Progenitor cell of endocrine pancreas (in vitro differentiated cells): ENCODE data around the gene HPS5. TPM values are rescaled to one million over a fixed set of nuclear protein-coding genes. Genes with fewer than 3 reads are reported as not detected.

Source experiments
- DNase-seq: peaks from one replicate; pipeline ENCODE4 v3.0.0; 2021; ENCODE audit warnings: low spot score; ENCODE audit not compliant: unreplicated experiment
- H3K27ac Mint-ChIP-seq: 2 replicates; pipeline ENCODE4 v1.8.0; 2021; ENCODE audit warnings: mild to moderate bottlenecking, moderate library complexity, mixed read lengths
- H3K27me3 Mint-ChIP-seq: 2 replicates; pipeline ENCODE4 v1.8.0; 2021; ENCODE audit warnings: mixed read lengths
- H3K36me3 Mint-ChIP-seq: 2 replicates; pipeline ENCODE4 v1.8.0; 2022; ENCODE audit warnings: mixed read lengths; ENCODE audit not compliant: insufficient read depth
- H3K4me1 Mint-ChIP-seq: 2 replicates; pipeline ENCODE4 v1.8.0; 2021; ENCODE audit warnings: low read depth, mixed read lengths
- H3K4me3 Mint-ChIP-seq: 2 replicates; pipeline ENCODE4 v1.8.0; 2021; ENCODE audit warnings: low read depth, mild to moderate bottlenecking, moderate library complexity, mixed read lengths
- H3K9me3 Mint-ChIP-seq: 2 replicates; pipeline ENCODE4 v1.8.0; 2021; ENCODE audit warnings: low read depth, mixed read lengths
- total RNA-seq: library from RNA; stranded (reverse); gene quantifications from 2 replicates; pipeline ENCODE4 v1.2.1, GENCODE V29; 2021
- TF ChIP-seq, protein P1 (sequence below): fragments of 200-600 bp; sonication (generic); IDR thresholded peaks from one replicate; pipeline ENCODE4 v1.5.0; 2021; ENCODE audit warnings: antibody characterized with exemption, mild to moderate bottlenecking; ENCODE audit not compliant: unreplicated experiment

HPS5 gene
- total RNA-seq, 1 donor from 2014 or later, result 17.6 TPM

DNA sequence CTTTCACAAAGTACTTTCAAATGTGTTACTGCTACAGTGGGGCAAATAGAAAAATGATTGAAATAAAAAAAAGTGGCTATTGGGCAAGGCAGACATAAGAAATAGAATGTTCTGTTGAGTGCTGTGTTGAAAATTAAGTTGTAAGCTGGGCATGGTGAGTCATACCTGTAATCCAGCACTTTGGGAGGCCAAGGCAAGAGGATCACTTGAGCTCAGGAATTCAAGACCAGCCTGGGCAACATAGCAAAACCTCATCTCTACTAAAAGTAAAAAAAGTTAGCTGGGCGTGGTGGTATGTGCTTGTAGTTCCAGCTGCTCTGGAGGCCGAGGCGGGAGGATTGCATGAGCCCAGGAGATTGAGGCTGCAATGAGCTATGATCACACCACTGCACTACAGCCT, 45.5 kb upstream of the HPS5 start:
- TF ChIP-seq, protein P1, sequence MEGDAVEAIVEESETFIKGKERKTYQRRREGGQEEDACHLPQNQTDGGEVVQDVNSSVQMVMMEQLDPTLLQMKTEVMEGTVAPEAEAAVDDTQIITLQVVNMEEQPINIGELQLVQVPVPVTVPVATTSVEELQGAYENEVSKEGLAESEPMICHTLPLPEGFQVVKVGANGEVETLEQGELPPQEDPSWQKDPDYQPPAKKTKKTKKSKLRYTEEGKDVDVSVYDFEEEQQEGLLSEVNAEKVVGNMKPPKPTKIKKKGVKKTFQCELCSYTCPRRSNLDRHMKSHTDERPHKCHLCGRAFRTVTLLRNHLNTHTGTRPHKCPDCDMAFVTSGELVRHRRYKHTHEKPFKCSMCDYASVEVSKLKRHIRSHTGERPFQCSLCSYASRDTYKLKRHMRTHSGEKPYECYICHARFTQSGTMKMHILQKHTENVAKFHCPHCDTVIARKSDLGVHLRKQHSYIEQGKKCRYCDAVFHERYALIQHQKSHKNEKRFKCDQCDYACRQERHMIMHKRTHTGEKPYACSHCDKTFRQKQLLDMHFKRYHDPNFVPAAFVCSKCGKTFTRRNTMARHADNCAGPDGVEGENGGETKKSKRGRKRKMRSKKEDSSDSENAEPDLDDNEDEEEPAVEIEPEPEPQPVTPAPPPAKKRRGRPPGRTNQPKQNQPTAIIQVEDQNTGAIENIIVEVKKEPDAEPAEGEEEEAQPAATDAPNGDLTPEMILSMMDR, result no peak
- Mint-ChIP-seq H3K27me3 (no peaks in the 10 kb centered on the region), H3K27ac (no peak overlapping the region), H3K4me3 (no peak overlapping the region), H3K4me1 (no peaks in the 10 kb centered on the region), H3K36me3 (peaks cover 11% of the 10 kb centered on the region), H3K9me3 (no peaks in the 10 kb centered on the region)
- no peak for DNase-seq

DNA sequence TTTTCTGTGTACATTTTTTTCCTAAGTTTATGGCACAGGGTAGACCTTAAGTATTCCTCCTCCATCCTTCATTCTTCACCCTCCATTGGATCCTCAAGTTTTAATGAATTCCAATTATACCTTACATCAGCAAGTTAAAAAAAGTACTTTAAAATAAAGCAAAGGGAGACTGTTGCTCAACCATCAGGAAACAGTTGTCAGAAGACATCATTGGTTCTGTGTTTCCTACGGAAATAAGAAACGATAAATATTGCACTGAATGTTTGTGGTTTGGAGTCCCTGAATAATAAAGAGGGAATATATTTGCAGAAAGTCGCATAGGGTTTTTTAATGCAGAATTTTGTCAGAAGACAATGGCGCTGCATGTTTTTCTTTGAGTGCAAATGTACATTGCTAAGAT, 44.3 kb upstream of the HPS5 start:
- Mint-ChIP-seq H3K4me1 (no peaks in the 10 kb centered on the region), H3K9me3 (no peaks in the 10 kb centered on the region), H3K27me3 (no peaks in the 10 kb centered on the region), H3K27ac (no peak overlapping the region), H3K36me3 (peaks cover 11% of the 10 kb centered on the region), H3K4me3 (no peak overlapping the region)
- TF ChIP-seq, protein P1, result no peak
- no peak for DNase-seq

DNA sequence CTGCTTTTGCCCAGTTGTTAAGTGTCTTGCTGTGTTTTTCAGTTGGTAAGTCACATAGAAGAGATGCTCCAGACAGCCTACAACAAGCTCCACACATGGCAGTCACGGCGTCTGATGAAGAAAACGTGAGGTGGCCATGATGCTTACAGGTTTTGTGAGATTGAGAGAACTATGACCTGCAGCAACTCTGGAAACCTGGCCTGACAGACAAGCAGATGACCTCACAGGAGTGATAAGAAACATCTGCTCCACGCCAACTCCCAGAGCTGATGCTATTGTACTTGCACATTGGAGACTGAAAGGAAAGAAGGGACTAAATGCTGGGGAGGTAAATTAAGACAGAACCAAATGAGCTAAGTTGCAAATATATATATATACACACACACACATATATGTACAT, 43.8 kb upstream of the HPS5 start:
- Mint-ChIP-seq H3K36me3 (peaks cover 13% of the 10 kb centered on the region), H3K4me3 (no peak overlapping the region), H3K27ac (no peak overlapping the region), H3K9me3 (no peaks in the 10 kb centered on the region), H3K27me3 (no peaks in the 10 kb centered on the region), H3K4me1 (no peaks in the 10 kb centered on the region)
- TF ChIP-seq, protein P1, result no peak
- no peak for DNase-seq

DNA sequence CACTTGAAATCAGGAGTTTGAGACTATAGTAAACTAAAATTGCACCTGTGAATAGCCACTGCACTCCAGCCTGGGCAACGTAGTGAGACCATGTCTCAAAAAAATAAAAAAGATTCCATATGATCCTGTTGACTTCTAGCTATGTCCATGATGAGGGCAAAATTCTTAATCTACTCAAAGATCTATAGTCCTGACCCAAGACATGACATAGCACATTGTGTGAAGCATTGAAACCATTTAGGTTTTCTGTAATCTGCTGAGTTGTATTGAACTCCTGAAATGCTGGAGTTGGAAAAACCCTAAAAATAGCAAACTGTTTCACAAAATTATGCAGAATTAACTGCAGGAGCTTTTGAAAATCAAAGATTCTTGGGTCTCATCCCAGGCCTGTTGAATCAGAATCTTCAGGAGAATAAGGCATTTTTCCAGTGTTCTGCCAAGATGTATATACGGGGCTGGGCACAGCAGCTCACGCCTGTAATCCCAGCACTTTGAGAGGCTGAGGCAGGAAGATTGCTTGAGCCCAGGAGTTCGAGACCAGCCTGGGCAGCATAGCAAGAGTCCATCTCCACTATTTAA, 42.6 kb upstream of the HPS5 start:
- no peaks in the 10 kb centered on the region for H3K4me1 Mint-ChIP-seq

DNA sequence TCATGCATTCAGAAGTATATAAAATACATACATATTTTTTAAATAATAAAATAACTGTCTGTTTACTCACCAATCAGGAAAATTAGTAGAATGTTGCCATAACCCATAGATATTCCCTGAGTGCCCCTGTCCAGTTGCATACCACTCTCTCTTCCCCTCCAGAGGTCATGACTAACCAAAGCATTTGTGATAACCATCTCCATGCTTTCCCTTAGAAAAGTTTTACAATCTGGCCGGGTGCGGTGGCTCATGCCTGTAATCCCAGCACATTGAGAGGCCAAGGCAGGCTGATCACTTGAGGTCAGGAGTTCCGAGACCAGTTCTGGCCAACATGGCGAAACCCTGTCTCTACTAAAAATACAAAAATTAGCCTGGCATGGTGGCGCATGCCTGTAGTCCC, 39.2 kb upstream of the HPS5 start:
- TF ChIP-seq, protein P1, result no peak
- DNase-seq, result no peak
- Mint-ChIP-seq H3K4me3 (no peak overlapping the region), H3K9me3 (no peaks in the 10 kb centered on the region), H3K4me1 (no peaks in the 10 kb centered on the region), H3K36me3 (peaks cover 17% of the 10 kb centered on the region), H3K27ac (no peak overlapping the region), H3K27me3 (no peaks in the 10 kb centered on the region)

More for the DNA sequence above, 42.6 kb upstream of the HPS5 start:
- Mint-ChIP-seq H3K27ac (no peak overlapping the region), H3K27me3 (no peaks in the 10 kb centered on the region), H3K36me3 (peaks cover 13% of the 10 kb centered on the region), H3K9me3 (no peaks in the 10 kb centered on the region), H3K4me3 (no peak overlapping the region)
- TF ChIP-seq, protein P1, result no peak
- DNase-seq, result no peak
